Stomach (tissue), 4 donors: ENCODE results near the gene SIT1.
"Not testable (repeated sequence)": the region's sequence is repeated elsewhere in the genome, so short reads cannot be mapped to it uniquely, and the experiment has no call there.

Experiments used
- CTCF ChIP-seq, 7 experiments: fragments of 450-650 bp in 4 of 7; fragments of 200-600 bp in 3 of 7; sonication (generic) in 3 of 7; IDR thresholded peaks; one replicate each; pipeline ENCODE4 v1.5.1; 2016 to 2019; ENCODE audit warnings: antibody characterized with exemption in 7 of 7, control low read depth in 2 of 7, mild to moderate bottlenecking in 1 of 7
- POLR2A ChIP-seq, 4 donors: fragments of 450-650 bp; IDR thresholded peaks; one replicate each; pipeline ENCODE4 v1.6.1; 2016; ENCODE audit warnings: antibody characterized with exemption in 4 of 4, control low read depth in 2 of 4, mild to moderate bottlenecking in 1 of 4, moderate library complexity in 1 of 4

- not testable (repeated sequence) for TF ChIP-seq CTCF, POLR2A (IDR thresholded peaks at IDR 0.05)
Measured at GRCh38 chr9:35636877-35637246, 13.9 kb downstream of the SIT1 start.
